ENCODE measurements around the gene SLC25A23. TPM values are rescaled to one million over a fixed set of nuclear protein-coding genes. Genes with fewer than 3 reads are reported as not detected.
"Not testable (repeated sequence)": the region's sequence is repeated elsewhere in the genome, so short reads cannot be mapped to it uniquely, and the experiment has no call there.

The SLC25A23 gene
- total RNA-seq: 76.6 TPM
- 69.2 TPM for polyA plus RNA-seq (ENCODE audit: insufficient read depth, low read depth, low replicate concordance)
- long read RNA-seq, donor 1, transcript SLC25A23-202 (10 exons, 3,425 nt): major isoform, 11 of 12 reads
- long read RNA-seq, donor 1, partial matches to known transcripts: 0 of 12 reads
- long read RNA-seq, donor 1, other reads (novel, unspliced or antisense): 0 of 12 reads
- long read RNA-seq, donor 2, transcript SLC25A23-207 (3 exons, 671 nt): minor isoform, 6 of 20 reads
- long read RNA-seq, donor 2, transcript SLC25A23-202 (10 exons, 3,425 nt): major isoform, 9 of 20 reads
- long read RNA-seq, donor 2, partial matches to known transcripts: 5 of 20 reads
- long read RNA-seq, donor 2, other reads (novel, unspliced or antisense): 0 of 20 reads
- long read RNA-seq, donor 3, transcript SLC25A23-202 (10 exons, 3,425 nt): major isoform, 7 of 16 reads
- long read RNA-seq, donor 3, partial matches to known transcripts: 6 of 16 reads
- long read RNA-seq, donor 3, other reads (novel, unspliced or antisense): 0 of 16 reads
- long read RNA-seq, donor 4, transcript SLC25A23-202 (10 exons, 3,425 nt): major isoform, 8 of 17 reads
- long read RNA-seq, donor 4, partial matches to known transcripts: 7 of 17 reads
- long read RNA-seq, donor 4, other reads (novel, unspliced or antisense): 0 of 17 reads
- long read RNA-seq, donor 5, partial matches to known transcripts: 0 of 2 reads
- long read RNA-seq, donor 5, other reads (novel, unspliced or antisense): 0 of 2 reads
- long read RNA-seq, donor 6, partial matches to known transcripts: 0 of 6 reads
- long read RNA-seq, donor 6, other reads (novel, unspliced or antisense): 0 of 6 reads
- long read RNA-seq, donor 7, transcript SLC25A23-202 (10 exons, 3,425 nt): major isoform, 8 of 44 reads
- long read RNA-seq, donor 7, partial matches to known transcripts: 5 of 44 reads
- long read RNA-seq, donor 7, other reads (novel, unspliced or antisense): 31 of 44 reads
- long read RNA-seq, donor 8, transcript SLC25A23-202 (10 exons, 3,425 nt): major isoform, 14 of 37 reads
- long read RNA-seq, donor 8, transcript SLC25A23-207 (3 exons, 671 nt): minor isoform, 11 of 37 reads
- long read RNA-seq, donor 8, partial matches to known transcripts: 11 of 37 reads
- long read RNA-seq, donor 8, other reads (novel, unspliced or antisense): 0 of 37 reads
- long read RNA-seq, donor 9, partial matches to known transcripts: 0 of 5 reads
- long read RNA-seq, donor 9, other reads (novel, unspliced or antisense): 0 of 5 reads
- long read RNA-seq, donor 10, partial matches to known transcripts: 0 of 6 reads
- long read RNA-seq, donor 10, other reads (novel, unspliced or antisense): 0 of 6 reads

- intact Hi-C loops (cut with DNase I): no loop called here
Measured at GRCh38 chr19:6459262-6460098, at the start of gene SLC25A23. Gene SLC25A23 (minus strand): TSS chr19:6459792. CDS start chr19:6459628, 164 bp downstream.

DNA sequence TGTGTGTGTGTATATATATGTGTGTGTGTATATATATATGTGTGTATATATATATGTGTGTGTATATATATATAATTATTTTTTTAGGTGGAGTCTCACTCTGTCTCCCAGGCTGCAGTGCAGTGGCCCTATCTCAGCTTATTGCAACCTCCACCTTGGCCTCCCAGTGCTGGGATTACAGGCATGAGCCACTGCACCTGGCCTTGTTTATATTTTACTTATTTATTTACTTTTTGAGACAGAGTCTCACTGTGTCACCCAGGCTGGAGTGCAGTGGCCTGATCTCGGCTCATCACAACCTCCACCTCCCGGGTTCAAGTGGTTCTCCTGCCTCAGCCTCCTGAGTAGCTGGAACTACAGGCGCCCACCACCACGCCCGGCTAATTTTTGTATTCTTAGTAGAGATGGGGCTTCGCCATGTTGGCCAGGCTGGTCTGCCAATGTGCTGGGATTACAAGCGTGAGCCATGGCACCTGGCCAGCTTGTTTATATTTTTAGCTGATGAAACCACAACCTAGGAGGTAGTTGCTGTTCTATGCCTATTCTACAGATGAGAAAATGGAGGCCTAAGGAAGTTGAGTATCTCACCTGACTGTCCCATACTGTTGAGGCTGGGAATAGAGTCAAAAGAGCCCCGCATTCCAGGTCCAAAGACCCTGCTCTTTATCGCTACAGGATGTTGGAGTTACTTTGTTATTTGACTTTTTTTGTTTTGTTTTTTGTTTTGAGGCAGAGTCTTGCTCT, 48.6 kb upstream of the SLC25A23 start:
- H3K4me3 ChIP-seq (ENCODE audit: low read length in 3 of 3); H3K27me3 ChIP-seq (ENCODE audit: control insufficient read depth, insufficient read depth, low read length); intact Hi-C loops (cut with DNase I); H3K9me3 ChIP-seq (ENCODE audit: control insufficient read depth in 2 of 3, insufficient read depth in 1 of 3, low read length in 3 of 3); FAIRE-seq; DNase-seq; H3K27ac ChIP-seq (ENCODE audit: low read depth in 2 of 2, low read length in 2 of 2); H3K9ac ChIP-seq (ENCODE audit: low read length in 3 of 3); H3K36me3 ChIP-seq (ENCODE audit: control insufficient read depth in 2 of 3, insufficient read depth in 3 of 3, low read length in 3 of 3); H3K4me1 ChIP-seq (ENCODE audit: control insufficient read depth in 2 of 3, insufficient read depth in 2 of 3, low read depth in 1 of 3, low read length in 3 of 3): not testable (repeated sequence)

More at GRCh38 chr19:6459262-6460098, at the start of gene SLC25A23:
- H3K4me1 ChIP-seq (ENCODE audit: control insufficient read depth in 2 of 3, insufficient read depth in 2 of 3, low read depth in 1 of 3, low read length in 3 of 3): peaks cover 0 to 11% (median 3%) of the 10 kb centered on the region in 3 donors
- FAIRE-seq (no peak), DNase-seq (peak; percentile 87 to 92 (median 91))
- peaks cover 0 to 10% (median under 1%) of the 10 kb centered on the region in 3 donors for H3K36me3 ChIP-seq (ENCODE audit: control insufficient read depth in 2 of 3, insufficient read depth in 3 of 3, low read length in 3 of 3)
- TF ChIP-seq CTCF (IDR thresholded peaks at IDR 0.05; ENCODE audit: borderline replicate concordance, extremely low read depth, insufficient read depth): no peak
- peak within 1 kb of the TSS; percentile 77 to 94 (median 88) for H3K4me3 ChIP-seq (ENCODE audit: low read length in 3 of 3)
- H3K27me3 ChIP-seq (ENCODE audit: control insufficient read depth, insufficient read depth, low read length): no peaks in the 10 kb centered on the region
- peak within 1 kb of the TSS; percentile 60 to 67 (median 61) for H3K9ac ChIP-seq (ENCODE audit: low read length in 3 of 3)
- peak within 1 kb of the TSS; percentile 88 to 91 for H3K27ac ChIP-seq (ENCODE audit: low read depth in 2 of 2, low read length in 2 of 2)
- H3K9me3 ChIP-seq (ENCODE audit: control insufficient read depth in 2 of 3, insufficient read depth in 1 of 3, low read length in 3 of 3): no peaks in the 10 kb centered on the region

DNA sequence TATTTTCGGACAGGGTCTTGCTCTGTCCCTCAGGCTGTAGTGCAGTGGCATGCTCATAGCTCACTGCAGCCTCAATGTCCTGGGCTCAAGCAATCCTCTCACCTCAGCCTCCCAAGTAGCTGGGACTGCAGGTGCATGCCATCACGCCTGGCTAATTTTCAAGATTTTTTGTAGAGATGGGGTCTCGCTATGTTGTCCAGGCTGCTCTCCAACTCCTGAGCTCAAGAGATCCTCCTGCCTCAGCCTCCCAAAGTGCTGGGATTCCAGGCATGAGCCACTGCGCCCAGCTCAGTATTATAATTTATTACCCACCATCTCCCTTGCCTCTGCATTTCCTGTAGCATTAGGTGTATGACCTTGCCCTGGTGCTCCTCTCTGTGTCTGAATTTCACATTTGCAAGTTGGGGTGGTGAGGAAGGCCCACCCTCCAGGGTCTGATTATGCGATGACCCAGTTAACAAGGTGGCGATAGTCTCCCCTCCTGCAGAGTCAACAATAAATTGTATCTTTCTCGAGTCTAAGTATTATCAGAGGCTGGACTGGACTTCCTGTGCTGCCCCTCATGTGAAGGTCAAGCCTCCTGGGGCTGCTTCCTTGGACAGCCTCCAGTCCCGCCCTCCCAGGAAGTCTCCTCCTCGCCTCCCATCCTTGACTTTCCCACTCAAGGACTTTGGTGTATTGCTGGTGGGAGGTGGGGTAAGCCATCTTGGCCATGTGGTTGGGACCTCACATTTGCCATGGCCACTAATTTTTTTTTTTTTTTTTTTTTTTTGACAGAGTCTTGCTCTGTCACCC, 44.0 kb upstream of the SLC25A23 start:
- TF ChIP-seq CTCF (IDR thresholded peaks at IDR 0.05; ENCODE audit: borderline replicate concordance, extremely low read depth, insufficient read depth): no peak
- intact Hi-C loops (cut with DNase I): no loop called here
- Histone ChIP-seq H3K27me3 (ENCODE audit: control insufficient read depth, insufficient read depth, low read length) (peaks cover 3% of the 10 kb centered on the region), H3K27ac (ENCODE audit: low read depth in 2 of 2, low read length in 2 of 2) (no peak overlapping the region), H3K4me1 (ENCODE audit: control insufficient read depth in 2 of 3, insufficient read depth in 2 of 3, low read depth in 1 of 3, low read length in 3 of 3) (no peaks in the 10 kb centered on the region), H3K9me3 (ENCODE audit: control insufficient read depth in 2 of 3, insufficient read depth in 1 of 3, low read length in 3 of 3) (no peaks in the 10 kb centered on the region), H3K36me3 (ENCODE audit: control insufficient read depth in 2 of 3, insufficient read depth in 3 of 3, low read length in 3 of 3) (no peaks in the 10 kb centered on the region), H3K4me3 (ENCODE audit: low read length in 3 of 3) (no peak overlapping the region), H3K9ac (ENCODE audit: low read length in 3 of 3) (no peak overlapping the region)
- FAIRE-seq: no peak
- no peak for DNase-seq
